GF-D8 (cell line): Measurements from ENCODE around the gene EGFL7.

Source experiments
- DNase-seq: peaks from one replicate; lab custom pipeline; 2025; lab: John Stamatoyannopoulos, UW

Gene EGFL7

DNA sequence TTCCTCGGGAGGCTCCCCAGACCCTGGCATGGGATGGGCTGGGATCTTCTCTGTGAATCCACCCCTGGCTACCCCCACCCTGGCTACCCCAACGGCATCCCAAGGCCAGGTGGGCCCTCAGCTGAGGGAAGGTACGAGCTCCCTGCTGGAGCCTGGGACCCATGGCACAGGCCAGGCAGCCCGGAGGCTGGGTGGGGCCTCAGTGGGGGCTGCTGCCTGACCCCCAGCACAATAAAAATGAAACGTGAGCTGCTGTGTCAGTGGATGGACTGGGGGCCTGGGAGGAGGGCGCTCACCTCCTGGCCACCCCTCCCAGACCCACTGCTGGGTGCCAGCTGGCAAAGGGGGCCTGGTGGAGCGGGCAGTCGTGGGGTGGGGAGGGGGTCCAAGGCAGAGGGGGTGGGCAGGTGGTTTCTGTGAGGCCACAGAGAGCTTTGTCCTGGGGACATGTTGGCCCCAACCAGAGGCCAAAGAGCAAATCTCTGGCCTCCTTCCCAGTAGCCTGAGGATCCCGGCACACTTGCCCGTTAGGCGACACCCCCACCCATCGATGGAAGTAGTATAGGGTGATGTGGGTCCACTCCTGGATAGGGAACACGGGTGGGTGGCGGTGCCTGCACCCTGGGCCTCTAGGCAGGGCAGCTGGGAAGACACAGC, 9.8 kb downstream of the EGFL7 start:
- DNase-seq = no peak

DNA sequence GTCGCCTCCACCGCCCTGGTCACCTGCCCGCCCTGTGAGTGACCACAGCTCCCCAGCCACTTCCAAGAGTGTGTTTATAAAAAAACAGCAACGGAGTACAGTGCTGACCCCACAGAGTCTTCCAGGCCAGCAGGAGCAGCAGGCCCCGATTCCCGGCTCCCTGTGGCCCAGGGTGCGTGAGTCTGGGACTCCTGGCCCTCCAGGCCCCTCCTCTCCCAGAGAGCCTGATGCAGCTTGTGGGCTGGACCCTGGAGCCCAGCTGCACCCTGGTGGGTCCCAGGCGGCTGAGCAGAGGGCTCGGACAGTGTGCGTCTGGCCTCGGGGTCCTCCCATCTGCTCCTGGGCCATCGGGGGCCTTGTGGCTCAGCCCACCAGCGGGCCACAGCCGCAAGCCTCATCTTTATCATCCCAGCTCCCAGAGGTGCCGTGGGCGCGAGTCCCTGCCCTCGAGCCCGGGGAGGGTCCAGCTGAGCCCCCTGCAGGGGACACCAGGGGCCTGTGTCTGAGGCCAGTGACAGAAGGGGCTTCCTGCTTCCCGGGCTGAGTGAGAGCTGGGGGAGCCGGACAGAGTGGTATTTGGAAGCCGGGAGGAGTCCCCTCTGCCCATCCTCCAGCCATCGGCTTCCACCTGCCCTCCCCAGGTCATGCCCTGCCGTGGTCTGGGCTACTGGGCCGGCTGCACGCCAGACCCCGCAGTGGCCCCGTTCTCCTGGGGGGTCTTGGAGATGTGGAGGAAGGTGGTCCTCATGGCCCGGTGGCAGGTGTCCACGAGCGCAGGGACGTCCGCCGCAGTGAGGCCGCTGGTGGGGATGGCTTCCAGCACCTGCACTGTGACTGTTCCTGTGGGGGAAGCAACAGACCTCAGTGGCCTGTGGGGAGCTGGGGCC, 10.6 kb downstream of the EGFL7 start:
- no peak for DNase-seq

DNA sequence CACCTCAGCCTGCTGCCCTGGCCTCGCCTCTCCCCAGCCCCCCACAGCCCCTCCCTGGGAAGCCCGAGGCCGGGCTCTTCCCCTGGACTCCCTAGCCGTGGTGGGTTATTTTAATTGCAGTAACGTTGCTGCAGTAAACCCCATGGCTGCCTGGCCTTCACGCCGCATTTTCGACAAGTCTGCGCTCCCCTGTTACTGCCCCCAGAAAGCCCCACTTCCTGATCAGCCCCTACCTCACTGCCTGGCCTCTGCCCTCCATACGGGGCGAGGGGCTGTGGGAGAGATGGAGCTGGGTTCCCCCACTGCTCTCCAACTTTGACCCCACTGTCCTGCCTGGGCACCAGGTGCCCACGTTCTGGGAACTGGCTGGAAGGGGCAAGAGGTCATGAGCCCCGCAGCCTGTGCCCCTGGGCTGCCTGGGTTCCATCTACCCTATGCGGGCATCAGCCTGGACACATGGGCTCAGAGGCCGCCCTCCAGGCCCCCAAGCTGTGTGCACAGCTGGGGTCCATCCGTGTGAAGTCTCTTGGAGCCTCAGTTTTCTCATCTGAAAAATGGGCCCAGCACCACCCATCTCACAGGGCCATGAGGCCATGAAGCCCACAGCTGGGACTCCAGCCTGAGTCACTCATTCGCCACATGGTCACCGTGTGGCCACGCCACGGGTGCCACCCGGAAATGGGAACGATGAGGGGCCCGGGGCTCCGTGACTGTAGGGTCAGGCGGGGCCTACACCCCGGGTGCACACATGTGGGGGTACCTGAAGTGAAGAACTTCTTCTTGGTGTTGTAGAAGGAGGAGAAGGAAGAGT, 11.5 kb downstream of the EGFL7 start:
- no peak for DNase-seq

DNA sequence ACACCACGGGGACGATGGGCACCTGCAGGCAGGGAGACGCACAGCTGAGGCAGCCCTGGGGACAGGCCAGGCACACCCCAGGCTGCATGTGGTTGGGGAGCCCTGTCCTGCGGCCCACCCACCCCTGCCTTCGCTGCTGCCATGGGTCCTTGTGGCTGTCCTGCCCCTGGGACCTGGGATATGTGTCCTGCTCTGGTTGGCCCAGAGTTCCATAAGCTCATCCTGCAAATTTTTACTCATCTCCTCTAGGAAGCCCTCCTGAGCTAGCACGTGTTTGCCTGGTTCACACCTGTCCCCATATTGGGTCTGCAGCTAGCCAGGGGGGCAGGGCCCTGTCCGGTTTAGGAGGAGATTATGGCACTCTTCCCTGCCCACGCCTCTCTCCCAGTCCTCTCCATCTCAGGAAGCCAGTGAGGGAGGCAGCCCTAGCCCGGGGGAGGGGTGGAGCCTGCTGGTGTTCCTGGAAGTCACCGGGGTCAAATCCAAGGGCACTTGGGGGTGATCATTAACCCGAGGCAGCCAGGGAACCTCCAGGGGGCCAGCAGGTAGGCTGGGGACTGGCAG, 12.2 kb downstream of the EGFL7 start:
- no peak for DNase-seq

DNA sequence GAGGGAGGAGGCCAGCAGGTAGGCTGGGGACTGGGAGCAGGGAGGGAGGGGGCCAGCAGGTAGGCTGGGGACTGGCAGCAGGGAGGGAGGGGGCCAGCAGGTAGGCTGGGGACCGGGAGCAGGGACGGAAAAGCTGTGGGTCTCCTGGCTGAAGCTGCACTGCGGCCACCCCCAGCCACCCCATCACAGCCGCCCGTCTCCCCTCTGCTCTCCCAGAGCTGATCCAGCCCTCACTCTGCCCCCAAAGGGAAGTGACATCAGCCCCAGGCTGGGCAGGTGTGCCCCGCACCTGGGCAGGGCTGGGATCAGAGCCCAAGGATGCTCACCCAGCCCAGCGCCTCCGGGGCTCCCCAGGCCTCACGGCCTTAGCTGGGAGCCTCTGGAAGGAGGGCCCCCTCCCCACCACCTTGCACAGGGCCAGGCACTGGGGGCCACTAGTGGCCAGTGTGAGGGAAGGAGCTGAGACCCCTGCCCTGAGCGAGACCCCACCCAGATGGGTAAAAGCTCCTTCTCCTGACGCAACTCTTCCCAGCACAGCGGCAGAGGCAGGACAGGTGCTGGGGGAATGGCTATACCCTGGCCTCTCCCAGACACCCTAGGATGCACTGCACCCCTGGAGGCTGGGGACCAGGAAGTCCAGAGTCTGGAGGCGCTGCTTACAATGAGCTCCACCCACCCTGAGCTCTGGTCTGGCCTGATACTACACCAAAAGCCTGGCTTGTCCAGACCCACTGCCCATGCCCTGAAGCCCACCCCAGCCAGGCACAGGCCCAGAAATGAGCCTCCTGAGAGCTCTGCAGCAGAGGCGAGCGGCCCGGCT, 13.0 kb downstream of the EGFL7 start:
- no peak for DNase-seq

DNA sequence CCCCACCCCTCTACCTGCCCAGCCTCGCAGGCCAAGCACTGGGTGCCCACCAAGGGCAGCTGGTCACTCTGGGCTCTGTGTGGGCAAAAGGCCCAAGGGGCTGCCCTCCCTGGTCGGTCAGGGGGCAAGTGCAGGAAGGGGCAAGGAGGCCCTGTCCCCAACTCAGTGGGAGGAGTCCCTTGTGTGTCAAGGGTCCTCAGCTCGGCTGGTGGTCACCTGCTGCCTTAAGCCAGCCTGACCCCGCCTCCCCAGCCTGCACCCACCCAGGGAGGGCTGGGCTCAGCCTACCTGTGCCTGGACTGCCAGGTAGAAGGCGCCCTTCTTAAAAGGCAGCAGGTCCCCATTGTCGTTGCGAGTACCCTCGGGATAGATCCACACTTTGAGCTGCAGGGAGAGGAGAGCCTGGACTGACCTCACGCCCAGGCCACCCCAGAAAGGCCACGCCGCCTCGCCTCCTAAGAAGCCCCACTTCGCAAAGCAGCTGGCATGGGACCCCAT, 13.6 kb downstream of the EGFL7 start:
- DNase-seq = no peak

DNA sequence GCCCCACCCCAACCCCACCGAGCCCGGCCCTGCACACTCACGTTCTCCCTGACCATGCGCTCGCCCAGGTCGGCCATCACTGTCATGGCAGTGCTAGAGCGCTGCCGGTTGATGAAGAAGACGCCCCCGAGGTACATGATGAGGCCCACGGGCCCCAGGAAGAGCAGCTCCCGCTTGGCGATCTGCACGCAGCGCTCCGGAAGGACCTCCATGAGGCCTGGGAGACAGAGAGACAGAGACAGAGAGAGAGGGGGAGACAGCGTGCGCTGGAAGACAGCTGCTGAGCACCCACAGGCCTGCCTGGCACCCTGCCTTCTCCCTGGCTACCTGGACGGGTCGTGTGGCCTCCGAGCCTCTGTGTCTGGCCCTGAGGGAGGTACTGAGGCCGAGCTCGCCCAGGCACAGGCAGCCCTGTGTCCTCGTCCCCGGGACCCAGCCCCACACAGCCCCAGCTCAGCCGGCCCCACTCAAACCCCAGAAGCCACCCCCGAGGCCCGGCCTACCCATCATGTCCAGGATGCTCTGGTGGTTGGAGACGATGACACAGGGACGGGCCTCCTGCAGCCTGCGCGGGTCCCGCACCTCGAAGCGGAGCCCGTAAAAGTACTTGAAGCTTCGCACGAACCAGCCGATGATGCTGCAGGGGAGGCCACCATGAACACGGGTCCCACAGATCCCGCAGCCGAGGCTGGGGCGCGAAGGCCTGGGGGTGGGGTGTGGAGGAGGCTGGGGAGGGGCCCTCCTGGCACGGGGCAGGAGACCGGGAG, 14.4 kb downstream of the EGFL7 start:
- DNase-seq = no peak

DNA sequence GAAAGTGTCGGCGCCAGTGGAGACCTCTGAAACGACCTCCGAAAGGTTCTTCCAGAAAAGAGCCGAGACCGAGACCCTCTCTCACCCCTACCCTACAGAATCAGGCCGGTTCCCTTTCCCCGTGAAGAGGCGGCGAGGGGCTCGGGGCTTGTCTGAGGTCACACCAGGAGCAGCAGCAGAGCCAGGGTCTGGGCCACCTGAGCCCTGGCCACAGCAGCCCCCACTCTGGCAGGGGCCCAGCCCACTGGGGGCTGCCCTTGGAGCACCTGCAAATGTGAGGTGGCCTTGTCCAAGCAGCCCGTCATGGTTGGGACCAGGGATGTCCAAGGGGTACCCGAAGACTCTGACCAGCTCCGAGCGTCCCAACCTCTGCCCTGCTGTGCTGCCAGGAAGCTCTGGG, 15.3 kb downstream of the EGFL7 start:
- no peak for DNase-seq

DNA sequence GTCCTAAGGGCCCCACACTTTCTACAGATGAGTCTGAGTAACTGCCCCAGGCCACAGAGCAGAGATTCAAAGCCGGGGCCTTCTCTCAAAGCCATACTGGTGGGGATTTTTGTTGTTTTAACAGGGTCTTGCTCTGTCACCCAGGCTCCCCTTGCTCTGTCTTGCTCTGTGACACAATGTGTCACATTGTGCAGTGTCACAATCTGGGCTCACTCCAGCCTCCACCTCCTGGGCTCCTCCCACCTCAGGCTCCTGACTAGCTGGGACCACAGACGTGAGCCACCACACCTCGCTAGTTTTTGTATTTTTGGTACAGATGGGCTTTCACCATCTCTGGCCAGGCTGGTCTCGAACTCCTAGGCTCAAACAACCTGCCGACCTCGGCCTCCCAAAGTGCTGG, 15.9 kb downstream of the EGFL7 start:
- DNase-seq = peak; percentile 25

DNA sequence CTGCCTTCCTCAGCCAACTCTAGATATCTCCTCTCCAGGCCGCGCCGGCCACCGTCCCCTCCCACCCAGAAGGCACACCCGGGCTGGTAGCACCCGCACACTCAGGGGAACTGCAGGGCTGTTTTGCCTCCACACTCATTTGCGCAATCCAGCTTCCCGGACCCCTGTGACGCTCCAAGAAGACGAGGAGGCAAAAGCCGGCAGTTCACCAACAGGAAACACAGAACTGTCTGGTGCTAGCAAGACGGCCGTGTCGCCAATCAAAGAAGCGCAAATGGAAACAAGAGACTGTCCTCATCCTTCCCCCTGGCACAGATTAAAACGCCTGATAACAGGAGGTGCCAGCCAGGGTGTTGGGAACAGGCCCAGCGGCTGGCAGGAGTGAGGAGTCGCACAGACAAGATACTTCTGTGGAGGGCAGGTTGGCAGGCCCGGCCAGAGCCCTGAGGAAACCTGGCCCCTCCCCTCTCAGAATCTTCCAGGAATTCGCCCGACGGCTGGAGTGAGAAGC, 16.8 kb downstream of the EGFL7 start:
- peak; percentile 68 for DNase-seq

DNA sequence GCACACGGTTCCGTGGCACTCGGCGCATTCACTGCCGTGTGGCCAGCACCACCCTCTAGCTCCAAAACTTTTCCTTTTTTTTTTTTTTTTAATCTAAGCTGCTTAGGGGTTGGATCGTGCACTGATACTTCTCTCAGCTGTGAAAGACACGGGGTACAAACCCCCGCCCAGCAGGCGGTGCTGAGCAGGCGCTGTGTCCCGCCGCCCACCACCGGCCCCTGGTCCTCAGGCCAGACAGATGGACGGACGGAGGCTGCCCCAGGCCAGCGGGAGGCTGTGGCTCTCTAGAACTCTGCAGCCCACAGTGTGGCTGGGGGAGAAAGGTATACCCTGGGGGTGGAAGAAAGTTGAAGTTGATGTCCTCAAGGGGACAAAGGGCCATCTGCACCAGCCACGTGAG, 18.3 kb downstream of the EGFL7 start:
- DNase-seq = no peak

DNA sequence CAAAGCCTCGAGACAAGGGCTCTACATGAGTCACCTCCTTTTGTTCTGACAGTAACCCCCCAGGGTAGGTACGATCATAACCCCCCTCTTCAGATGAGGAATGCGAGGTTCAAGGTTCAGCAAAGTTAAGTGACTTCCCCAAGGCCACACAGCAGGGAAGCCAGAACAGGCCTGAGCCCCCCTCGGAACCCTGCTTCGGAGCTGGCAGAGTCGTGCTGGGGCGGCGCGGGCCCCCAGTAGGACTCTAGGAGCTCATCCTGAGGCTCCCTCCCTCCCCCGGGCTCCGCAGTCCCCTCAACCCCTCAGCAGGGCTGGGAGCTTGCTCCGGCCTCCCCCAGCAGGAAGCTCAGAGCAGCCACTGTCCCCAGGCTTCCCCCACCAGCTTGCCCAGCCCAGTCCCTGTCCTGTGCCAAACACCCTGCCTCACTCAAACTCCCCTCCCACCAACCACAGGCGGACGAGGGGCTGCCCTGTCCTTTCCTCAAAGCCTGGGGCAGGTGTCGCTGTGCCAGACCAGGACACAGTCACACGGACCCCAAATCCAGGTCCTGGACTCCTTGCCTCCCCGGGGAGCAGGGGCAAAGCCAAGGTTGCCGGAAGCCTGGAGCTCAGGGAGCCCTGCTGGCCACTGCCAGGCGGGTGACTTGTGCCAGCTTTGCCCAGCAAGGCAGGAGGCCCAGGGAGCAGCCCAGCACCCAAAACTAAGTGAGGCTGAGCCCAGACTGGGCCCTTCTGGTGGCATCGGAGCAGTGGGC, 19.4 kb downstream of the EGFL7 start:
- no peak for DNase-seq

DNA sequence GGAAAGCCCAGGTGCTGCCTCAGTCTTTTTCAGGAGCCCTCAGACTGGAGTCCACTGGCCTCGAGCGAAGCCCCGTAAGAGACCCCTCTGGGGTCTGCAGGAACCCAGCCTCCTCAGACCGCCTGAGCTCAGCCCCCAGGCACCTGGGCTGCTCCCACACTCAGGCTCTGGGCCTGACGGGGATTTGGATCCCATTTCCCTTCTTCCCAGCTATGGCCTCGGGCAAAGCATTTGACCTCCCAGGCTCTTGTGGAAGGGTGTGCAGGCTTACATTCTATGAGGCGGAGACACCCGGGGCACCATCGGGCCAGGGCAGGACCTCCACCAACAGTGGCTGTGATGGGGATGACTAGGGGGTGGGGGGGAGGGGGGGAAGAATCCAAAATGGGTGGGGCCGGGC, 20.0 kb downstream of the EGFL7 start:
- no peak for DNase-seq

DNA sequence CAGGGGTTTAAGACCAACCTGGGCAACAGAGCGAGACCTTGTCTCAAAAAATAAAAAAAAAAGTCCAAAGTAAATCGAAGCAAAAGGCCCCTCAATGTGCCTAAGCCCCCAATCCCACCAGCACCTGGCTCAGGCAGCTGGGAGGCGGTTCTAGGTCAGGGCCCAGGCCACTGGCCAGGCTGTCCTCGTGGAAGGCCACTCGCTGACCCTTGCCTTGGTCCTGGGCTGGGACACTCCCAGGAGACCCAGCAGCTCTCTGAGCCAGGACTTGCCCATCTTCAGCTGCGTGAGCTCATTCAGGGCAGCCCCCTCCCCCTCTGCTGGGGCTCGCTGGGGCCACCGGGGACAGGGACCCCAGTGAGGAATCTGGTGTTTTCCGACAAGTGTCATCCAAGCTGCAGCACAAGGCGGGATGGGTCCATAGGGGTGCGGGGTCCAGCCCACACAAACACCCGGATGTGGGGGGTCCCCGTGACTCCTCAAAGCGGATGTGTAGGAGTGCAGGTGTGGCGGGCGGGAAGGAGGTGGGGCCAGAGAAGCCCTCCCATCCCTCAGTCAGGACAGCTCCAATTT, 20.5 kb downstream of the EGFL7 start:
- DNase-seq = no peak

DNA sequence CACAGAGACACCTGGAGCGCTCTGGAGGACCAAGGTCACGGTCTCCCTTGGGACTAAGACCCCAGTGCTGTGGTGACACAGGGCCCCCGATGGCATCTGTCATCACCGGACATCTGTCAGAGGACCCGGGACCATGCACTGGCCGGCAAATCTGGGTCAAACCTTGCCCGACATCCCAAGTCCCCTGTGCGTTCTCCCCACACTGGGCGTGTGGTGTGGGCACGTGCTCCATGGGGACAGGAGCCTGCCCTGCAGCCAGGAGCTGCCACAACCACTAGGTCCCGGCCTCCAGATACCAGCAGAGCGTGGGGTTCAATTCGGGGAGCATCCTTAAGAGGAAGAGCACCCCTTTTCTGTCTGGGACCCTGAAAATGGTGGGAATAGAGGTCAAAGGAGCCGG, 21.0 kb downstream of the EGFL7 start:
- no peak for DNase-seq

DNA sequence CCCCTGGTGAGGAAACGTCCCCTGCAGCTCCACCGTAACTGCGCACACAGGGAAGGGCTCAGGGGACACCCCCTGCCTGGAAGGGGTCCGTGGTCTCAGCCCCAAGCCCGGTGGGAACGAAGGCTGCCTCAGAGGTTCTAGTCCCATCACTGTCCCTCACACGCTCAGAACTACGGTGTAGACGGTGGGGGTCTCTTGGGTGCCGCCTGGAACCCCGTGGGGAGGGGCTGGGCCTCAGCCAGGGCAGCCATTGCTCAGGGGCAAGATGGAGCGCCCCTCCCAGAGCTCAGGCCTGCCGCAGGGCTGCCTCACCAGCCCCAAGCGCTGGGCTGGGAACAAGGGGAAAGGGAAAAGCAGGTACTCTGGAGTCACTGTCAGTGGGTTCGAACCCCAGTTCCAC, 21.6 kb downstream of the EGFL7 start:
- no peak for DNase-seq

DNA sequence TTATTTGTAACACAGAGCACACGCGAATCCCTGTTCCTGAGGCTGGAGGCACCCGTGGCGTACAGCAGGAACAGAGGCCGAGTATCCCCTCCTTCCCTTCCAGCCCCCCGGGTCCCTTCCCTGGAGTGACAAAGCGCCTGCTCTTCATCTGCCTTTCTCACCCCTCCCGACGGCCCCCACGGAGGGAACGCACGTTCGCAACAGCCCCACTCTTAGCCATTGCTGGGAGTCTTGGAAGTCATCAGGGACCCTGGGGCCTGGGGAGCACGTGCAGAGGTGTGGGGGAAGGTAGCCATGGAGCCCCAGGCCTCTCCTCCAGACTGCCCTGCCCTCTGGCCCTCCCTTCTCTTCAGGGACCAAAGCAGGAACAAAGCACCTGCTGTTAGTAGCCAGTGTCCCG, 22.1 kb downstream of the EGFL7 start:
- no peak for DNase-seq

DNA sequence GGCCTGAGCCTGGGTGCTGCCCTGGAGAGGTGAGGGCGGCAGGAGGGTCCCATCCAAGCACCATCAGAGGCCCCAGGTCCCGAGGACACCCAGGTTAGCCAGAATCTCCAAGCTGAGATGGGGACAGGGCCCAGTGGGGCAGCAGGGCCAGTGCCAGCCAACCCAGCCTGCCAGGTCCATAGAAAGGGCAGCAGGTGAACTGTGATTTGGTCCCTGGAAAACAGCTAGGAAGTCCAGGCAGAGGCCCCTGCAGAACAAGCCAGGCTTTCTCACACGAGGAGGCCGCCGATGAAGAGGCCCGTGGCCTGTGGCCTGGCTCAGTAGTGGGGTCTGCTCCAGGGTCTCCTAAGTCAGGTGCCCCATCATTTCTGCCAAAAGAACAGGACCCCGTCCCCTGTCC, 22.5 kb downstream of the EGFL7 start:
- no peak for DNase-seq

DNA sequence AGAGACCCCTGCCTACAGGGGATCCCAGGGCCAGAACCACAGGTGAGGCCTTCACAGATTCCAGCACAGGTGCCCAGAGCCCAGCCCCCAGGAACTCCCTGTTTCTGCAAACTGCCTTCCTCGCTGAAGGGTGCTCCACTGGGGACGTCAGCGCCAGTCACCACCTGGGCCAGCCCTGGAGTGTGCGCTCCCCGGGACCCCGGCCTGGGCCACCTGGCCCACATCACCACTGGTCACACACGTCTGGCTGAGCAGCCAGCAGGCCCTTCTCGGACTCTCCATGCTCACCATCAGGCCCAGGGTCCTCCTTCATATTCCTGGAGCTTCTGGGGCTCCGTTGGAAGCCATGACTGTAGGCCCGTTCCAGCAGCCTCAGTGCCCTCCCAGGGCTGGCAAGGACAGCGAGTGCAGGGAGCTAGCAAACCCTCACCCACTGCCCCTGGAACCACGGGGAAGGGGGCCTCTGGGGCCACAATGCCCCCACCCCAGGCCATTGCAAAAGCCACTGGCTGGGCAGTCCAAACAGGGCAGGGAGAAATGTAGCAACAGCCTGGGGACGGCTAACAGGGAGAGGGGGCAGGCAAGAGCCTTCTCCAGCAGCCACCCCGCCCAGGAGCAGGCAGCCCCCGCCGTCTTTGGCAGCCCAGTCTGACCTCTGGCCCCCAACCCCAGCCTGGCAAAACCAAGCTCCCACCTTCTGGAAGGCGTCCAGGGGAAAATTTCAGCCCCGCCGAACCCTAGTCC, 23.2 kb downstream of the EGFL7 start:
- no peak for DNase-seq
